Activated CD8-positive, alpha-beta memory T cell treated with anti-CD3 and anti-CD28 coated beads, Interleukin-2, amount 50 U/mL, for 1 hour (primary cell): ENCODE measurements around the gene ICA1.
"Not testable (repeated sequence)": the region's sequence is repeated elsewhere in the genome, so short reads cannot be mapped to it uniquely, and the experiment has no call there.

Experiments used
- DNase-seq: peaks from one replicate; pipeline ENCODE4 v3.0.0-alpha.2; 2020; ENCODE audit errors: extremely low read depth

The ICA1 gene

DNA sequence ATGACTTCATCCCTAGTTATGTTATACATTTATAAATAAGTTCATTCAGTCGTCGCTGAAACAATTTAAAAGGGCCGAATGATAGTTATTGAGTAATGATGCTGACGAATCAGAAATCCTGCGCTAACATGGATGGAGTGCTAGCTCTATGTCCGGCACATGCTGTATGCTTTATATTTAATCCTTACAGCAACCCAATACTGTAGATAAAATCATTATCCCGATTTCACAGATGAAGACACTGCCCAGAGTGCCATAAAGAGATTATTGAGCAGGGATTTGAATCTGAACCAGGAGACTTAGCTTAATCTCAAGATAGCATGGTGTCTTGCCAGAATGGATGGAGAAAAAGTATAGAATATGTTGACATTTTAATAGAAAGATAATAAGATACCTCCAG is 1.1 kb upstream of the ICA1 start:
- DNase-seq = no peak

DNA sequence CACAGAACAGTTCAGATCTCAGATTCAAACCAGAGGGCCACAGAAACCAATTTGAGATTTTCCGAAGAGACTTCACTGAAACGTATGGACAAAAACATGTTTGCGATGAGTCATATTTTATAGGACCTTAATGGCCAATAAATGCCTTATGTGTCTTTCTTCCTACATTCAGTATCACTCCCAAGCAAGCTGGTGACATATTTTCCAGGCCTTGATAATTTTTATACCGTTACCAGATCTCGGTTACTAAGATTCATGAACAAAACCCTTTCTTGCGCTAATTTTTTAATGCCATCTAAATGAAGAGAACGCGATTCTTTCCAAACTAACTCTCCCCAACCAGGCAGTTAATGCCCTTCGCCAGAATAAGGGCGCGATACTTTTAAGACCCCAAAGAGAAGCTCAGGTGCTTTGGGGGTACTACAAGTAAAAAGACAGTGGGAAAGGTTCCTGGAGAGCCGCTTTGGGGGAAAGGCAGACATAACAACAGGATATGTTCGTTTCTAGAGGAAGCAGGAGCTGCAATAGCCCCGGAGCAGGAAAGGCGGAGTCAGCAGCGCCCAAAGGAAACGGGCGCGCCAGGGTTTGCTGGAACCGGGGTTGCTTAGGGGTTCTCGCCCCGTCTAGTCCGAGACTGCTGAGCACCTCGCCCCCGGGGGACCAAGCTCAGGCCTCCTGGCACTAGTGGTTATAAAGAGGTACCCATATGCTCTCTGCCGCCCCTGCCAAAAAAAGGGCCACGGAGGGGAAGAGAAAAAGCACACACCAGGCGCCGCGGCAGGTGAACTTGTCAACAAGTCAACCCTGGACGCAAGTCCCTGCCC is 884 bp downstream of the ICA1 start:
- DNase-seq = no peak

DNA sequence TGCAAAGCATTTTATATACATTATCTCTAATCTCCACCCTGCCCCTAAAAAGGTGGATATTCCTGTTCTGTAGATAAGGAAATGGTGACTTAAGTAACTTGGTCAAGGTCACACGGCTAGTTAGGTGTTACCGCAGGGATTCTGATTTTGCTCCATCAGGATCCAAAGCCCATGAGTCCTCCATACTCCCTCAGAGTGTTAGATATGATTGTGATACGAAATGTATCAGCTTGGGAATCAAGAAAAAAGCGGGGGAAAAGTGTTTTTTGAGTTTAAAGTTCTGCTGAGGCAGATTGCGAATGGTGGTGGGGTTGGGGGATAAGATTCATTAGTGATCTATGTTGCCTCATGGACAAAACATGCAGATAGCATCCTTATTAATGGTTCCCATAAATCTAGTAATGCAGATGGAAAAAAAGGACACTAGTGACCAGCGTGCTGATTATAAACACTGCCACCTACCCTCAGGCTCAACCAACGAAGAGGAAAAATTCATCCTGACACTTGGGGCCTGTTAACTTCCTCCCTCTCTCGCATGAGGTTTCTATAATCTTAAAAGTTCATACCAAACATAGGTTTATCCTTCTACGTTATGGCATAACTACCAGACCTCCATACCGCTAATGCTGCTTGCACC is 2.3 kb downstream of the ICA1 start:
- no peak for DNase-seq

DNA sequence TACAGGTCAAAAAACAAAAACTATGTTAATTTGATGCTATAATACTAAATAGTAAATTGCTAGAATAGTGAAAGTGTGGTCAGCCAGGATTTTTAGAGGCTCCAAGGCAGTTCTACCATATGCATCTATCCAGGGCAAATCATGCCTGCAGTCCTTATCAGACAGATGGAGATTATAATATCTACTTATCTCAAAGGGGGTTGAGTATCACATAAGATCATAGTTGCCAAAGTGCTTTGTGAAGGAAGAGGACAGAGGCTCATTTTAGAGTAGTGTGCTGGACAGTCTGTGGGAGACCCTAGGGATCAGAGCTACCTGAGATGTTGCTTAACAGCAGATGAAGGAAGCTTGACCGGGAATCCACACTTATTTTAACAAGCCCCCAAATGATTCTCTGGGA is 3.2 kb downstream of the ICA1 start:
- DNase-seq = no peak

GRCh38 chr7:8258166-8258565 is 3.8 kb downstream of the ICA1 start:
- DNase-seq = no peak

DNA sequence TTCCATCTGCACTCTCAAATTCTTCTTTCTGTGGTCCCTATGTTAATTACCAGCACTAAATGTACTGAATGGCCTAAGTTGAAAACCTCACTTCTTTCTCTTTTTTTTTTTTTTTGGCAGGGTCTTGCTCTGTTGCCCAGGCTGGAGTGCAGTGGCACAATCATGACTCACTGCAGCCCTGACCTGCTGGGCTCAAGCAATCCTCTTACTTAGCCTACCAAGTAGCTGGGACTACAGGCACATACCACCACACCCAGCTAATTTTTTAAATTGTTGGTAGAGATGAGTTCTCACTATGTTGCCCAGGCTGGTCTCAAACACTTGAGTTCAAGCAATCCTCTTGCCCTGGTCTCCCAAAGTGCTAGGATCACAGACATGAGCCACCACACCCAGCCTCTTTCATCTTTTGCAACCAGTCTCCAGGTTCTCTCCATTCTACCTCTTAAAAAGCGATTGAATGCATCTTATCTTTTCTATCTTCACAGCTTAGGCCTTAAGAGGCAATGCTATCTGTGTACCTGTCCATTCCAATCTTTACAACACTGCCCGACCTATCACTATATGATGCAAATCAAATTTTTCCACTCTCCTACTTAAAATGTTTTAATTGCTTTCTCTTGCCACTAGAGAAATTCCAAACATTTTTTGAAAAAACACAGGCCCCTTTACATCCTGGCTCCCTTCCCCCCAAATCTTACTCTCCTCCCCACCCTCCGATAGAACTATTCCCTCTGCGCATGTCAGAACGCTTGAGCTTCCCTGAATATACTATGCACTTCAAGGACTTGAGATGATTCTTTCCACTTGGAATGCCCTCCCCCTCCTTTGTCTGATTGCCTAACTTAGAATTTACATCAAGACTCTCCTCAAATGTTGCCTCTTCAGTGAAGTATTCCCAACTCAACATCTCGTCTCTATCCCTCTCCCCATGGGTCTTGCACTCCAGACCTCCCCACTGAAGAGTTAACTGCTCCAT is 6.0 kb downstream of the ICA1 start:
- no peak for DNase-seq

DNA sequence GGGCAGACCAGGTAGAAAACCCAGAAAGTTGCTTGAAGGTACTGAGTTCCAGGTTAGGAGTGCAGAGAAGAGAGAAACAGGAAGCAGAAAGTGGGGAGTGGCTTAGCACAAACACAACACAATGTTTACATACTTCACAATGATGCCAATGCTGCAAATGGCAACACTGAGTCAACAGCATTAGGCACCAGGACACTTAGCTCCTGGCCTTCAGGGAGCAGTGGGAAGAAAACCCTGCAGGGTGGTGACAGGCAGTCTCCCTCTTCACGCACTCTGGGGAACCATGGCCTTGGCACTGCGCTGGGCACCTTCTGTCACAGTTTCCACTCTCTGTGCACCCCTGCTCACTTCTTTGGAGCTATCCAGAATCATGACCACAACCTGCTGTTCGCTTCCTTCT is 7.3 kb downstream of the ICA1 start:
- no peak for DNase-seq

GRCh38 chr7:8254215-8254614 is 7.8 kb downstream of the ICA1 start:
- DNase-seq = no peak

DNA sequence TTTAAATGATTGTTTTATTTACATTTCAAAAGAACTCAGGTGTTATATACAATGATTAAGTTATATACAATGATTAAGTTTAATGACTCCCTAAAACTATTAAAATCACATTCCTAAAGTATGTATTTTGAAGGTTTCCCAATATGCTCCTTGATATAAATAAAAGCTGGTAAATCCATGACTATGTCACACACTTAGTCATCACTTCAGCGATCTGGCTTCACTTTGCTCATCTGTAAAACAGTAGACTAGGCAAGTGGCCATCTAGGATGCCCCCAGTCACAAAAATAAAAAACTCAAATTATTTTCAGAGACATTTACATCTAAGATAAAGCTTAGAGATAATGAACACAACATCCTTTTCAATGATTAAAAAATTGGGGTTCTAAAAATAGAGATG is 10.8 kb downstream of the ICA1 start:
- DNase-seq = no peak

- no peak for DNase-seq
Observed at GRCh38 chr7:8250547-8250946, 11.4 kb downstream of the ICA1 start.

DNA sequence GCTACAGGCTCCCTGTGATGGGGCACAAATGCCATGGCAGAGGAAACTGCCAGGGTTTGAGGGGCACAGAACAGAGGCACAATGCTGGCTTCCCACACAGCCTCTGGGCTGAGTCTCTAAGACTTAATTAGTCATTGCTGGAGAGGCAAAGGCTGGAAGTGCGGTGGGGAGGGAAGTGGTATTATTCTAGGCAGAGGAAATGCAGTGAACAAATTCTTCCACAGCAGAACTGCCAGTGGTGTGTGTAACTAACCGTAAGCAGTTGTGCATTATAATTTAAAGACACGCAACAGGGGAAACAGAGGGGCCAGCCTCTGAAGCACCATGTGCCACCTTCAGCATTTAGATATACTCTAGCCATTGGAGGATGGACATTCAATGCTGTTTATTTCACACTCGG is 12.8 kb downstream of the ICA1 start:
- DNase-seq = no peak

GRCh38 chr7:8246020-8246419 is 15.9 kb downstream of the ICA1 start:
- no peak for DNase-seq

DNA sequence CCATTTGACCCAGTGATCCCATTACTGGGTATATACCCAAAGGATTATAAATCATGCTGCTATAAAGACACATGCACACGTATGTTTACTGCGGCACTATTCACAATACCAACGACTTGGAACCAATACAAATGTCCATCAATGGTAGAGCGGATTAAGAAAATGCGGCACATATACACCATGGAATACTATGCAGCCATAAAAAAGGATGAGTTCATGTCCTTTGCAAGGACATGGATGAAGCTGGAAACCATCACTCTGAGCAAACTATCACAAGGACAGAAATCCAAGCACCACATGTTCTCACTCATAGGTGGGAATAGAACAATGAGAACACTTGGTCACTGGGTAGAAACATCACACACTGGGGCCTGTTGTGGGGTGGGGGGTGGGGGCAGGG is 16.9 kb downstream of the ICA1 start:
- not testable (repeated sequence) for DNase-seq

- DNase-seq = not testable (repeated sequence)
Observed at GRCh38 chr7:8243059-8243458, 18.9 kb downstream of the ICA1 start.

GRCh38 chr7:8239702-8240362 is 22.1 kb downstream of the ICA1 start:
- not testable (repeated sequence) for DNase-seq

DNA sequence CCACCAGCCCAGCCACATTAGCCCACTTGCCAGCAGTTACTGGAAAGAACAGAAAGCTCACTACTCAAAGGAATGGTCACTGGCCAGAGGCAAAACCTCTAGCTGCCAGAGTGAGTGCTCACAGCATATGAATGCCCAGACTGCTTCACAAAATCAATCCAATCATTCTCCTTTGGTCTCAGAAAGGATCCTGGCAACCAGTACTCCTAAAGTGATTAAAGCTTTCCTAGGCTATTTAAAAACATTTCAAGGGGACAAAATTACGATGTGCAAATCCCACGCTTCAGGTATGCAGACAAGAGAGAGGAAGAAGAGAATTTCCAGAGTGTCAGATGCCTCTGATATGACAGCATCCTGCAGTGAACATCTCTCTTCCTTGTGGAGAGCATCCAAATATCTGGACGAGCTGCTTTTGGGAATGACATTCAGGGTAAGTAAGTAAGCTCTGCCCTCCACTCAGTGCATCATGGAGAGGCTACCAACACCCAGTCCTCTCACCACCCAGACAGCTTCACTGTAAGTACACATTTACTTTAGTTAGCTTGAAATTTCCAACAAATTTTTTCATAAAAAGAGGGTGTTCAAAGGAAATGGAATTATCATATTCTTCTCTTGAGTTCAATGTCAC is 25.1 kb downstream of the ICA1 start:
- no peak for DNase-seq

DNA sequence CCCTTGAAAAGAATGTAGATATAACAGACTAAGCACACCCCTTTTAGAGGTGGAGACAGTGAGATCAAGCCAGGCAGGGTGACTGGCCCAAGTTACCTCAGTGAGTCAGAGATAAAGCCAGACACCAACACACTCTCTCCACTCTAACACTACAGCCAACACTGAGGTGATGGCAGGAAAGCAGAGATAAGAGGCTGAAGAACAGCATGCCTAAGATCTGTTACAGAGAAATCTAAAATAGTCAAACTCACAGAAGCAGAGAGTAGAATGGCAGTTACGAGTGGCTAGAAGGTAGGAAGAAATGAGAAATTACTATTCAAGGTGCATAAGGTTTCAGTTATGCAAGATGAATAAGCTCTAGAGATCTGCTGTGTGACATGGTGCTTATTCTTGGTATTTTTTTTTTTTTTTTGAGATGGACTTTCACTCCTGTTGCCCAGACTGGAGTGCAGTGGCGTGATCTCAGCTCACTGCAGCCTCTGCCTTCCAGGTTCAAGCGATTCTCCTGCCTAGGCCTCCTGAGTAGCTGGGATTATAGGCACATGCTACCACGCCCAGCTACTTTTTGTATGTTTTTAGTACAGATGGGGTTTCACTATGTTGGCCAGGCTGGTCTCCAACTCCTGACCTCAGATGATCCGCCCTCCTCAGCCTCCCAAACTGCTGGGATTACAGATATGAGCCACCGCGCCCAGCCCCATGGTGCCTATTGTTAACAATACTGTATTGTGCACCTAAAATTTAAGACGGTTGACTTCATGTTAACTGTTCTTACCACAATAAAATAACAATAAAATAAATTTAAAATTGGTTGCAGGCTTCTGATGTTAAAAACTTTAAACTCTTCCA is 28.7 kb downstream of the ICA1 start:
- no peak for DNase-seq

DNA sequence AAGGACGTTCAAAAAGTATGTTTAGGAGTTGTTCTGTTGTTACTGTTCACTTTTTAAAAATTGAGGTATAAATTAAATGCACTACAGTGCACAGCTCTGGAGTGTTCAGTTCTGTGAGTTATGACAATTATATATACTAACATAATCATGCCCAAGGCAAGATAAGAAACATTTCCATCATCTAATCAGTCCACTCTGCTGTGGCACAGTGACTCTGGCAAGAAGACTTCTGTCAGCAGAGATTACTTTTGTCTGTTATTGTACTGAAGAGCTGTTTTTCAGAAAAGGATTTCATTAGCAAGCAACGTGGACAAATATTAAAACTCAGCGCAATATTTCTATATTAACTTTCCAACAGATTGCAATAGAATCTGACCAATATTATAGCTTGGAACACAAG is 32.0 kb downstream of the ICA1 start:
- no peak for DNase-seq

DNA sequence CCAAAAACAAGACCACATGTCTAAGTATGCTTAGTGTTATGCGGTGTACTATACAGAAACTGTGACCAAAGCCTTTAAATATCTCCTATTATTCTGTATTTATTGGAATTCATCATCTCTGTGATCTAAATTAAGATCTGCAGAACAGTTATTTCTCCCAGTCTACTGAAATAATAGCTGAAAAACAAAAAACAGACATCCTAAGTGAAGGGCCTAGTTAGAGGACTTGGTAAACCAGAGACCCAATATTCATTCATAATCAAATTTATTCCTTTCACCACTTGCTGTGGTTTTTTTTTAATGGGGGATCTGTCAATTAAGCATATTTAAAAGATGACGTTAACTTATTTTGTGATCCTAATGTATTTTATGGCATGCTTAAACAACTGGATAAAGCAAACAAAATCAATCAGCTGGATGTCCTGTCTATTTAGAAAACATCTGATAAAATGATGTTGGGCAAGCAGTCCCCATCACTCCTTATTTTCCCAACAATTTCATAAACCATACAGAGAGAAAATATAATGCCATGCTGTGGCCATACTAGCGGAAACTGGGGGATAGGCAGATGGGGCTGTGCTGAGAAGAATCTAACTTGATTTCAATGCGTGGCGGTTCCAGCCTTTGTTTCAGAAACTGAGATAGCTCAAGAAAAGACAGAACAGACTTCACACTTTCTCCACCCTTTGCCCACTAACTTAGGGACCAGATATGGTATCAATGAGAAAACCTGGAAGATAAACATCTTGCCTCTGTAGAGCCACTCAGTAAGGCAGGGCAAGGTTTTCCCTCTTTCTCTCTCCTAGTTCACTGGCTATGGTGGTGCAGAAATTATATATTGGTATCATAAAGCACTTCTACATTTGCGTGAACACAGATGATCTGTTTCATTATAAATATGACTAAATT is 32.9 kb downstream of the ICA1 start:
- DNase-seq = no peak
